ENCODE measurements around the gene CD46. TPM values are rescaled to one million over a fixed set of nuclear protein-coding genes. Genes with fewer than 3 reads are reported as not detected.

The CD46 gene
- total and polyA plus RNA-seq, 10 of the 15 experiments (the other 5 are each of a cell fraction or from before 2014, with no cell fraction given) = 61.1 to 198 (median 81.4) TPM

- peaks cover 0 to 9% of the 10 kb centered on the region in 2 experiments for H3K36me3 ChIP-seq (ENCODE audit: control insufficient read depth in 2 of 2, insufficient read depth in 2 of 2, low read length in 1 of 2)
- FAIRE-seq (no peak), DNase-seq (ENCODE audit: low read depth, low spot score) (no peak), ATAC-seq (no peak)
- H3K9me3 ChIP-seq (replicated peaks; ENCODE audit: control insufficient read depth, insufficient read depth, low read length) = no peaks in the 10 kb centered on the region
- no peaks in the 10 kb centered on the region for H3K4me1 ChIP-seq (ENCODE audit: control insufficient read depth, insufficient read depth, low read length)
- no peak overlapping the region for H3K27ac ChIP-seq (ENCODE audit: control insufficient read depth, insufficient read depth)
- no peaks in the 10 kb centered on the region for H3K27me3 ChIP-seq (replicated peaks in 1 of 2; ENCODE audit: control insufficient read depth in 2 of 2, insufficient read depth in 2 of 2, low read length in 1 of 2)
- no peak overlapping the region for H3K4me2 ChIP-seq (ENCODE audit: control insufficient read depth, insufficient read depth)
- no peaks in the 10 kb centered on the region for H4K20me1 ChIP-seq (ENCODE audit: control insufficient read depth, insufficient read depth)
- ChIA-PET SMC1A (ENCODE audit: uncharacterized antibody, unreplicated experiment) (interaction anchor here (0.9 kb wide), 1 partner anchor 50 kb away, joined by 4 read pairs; no protein-coding TSS in a partner anchor), CTCF (no interaction called here), RAD21 (ENCODE audit: unreplicated experiment) (no interaction called here), POLR2A (no interaction called here)
- H2AFZ ChIP-seq (ENCODE audit: control insufficient read depth, low read depth, low read length) = no peak overlapping the region
- in situ Hi-C loops (cut with MboI) = no loop called here
- no peak overlapping the region for H3K4me3 ChIP-seq
- no peaks in the 10 kb centered on the region for H3K79me2 ChIP-seq (ENCODE audit: control insufficient read depth, insufficient read depth, low read length)
- intact Hi-C loops (cut with micrococcal nuclease; ENCODE audit: unreplicated experiment) = no loop called here
- 98% methylated on average over 4 of the region's 4 CpGs for WGBS (ENCODE audit: insufficient coverage, insufficient replicate concordance, low lambda C conversion rate, missing lambda C conversion rate)
- BruUV-seq (replicated peaks) = no TSS peak
- no peak overlapping the region for H3K9ac ChIP-seq (ENCODE audit: control insufficient read depth, insufficient read depth, low read length)
- TF ChIP-seq PKNOX1 (IDR thresholded peaks at IDR 0.05) (no peak), SUZ12 (IDR thresholded peaks at IDR 0.05; ENCODE audit: unreplicated experiment) (no peak), E2F4 (IDR thresholded peaks at IDR 0.05; ENCODE audit: low read depth, low read length) (no peak), PAX5 (IDR thresholded peaks at IDR 0.05; ENCODE audit: borderline replicate concordance, low read depth, low read length) (no peak), NFYB (IDR thresholded peaks at IDR 0.05; ENCODE audit: insufficient read depth, low read depth, low read length) (no peak), ZNF687 (IDR thresholded peaks at IDR 0.05) (no peak), IRF3 (IDR thresholded peaks at IDR 0.05) (no peak), CEBPZ (IDR thresholded peaks at IDR 0.05; ENCODE audit: low read depth, low read length) (no peak), ZZZ3 (IDR thresholded peaks at IDR 0.05; ENCODE audit: control insufficient read depth, insufficient read length, low read depth) (no peak), NFYA (IDR thresholded peaks at IDR 0.05; ENCODE audit: borderline replicate concordance, low read depth, low read length) (no peak), MXI1 (IDR thresholded peaks at IDR 0.05; ENCODE audit: low read depth, low read length) (no peak), TAF1 (IDR thresholded peaks at IDR 0.05; ENCODE audit: borderline replicate concordance, low read depth, low read length) (no peak)
These were observed 37.5 kb downstream of the CD46 start for GRCh38 chr1:207789386-207789785.
